HEK293 (cell line): Measurements from ENCODE around the gene FOXO1.

Source experiments
- CTCF ChIA-PET: fragments of 350-600 bp; formaldehyde crosslinking; extraction: SDS; loops from one replicate; lab custom pipeline; 2021; ENCODE audit warnings: antibody characterized with exemption; lab: Yijun Ruan, JAX
- POLR2A ChIA-PET: fragments of 300-600 bp; formaldehyde crosslinking; extraction: SDS; loops from one replicate; lab custom pipeline; 2020; ENCODE audit warnings: antibody characterized with exemption, inconsistent platforms; lab: Yijun Ruan, JAX
- H3K27ac ChIP-seq: fragments of 200-500 bp; sonication (Bioruptor generic); 2 replicates; pipeline ENCODE4 v1.5.1; 2014; ENCODE audit warnings: low read depth, low read length, control low read depth, inconsistent platforms; ENCODE audit errors: extremely low read depth
- H3K36me3 ChIP-seq, 2 experiments: fragments of 200-500 bp in 1 of 2; sonication (Bioruptor generic) in 1 of 2; 1 replicate in 1 of 2; 2 replicates in 1 of 2; pipeline ENCODE4 v1.5.1; 2014 to 2017; ENCODE audit warnings: inconsistent platforms in 2 of 2, low read length in 2 of 2; ENCODE audit not compliant: control insufficient read depth in 2 of 2, insufficient read depth in 1 of 2
- H3K4me1 ChIP-seq: fragments of 200-500 bp; sonication (Bioruptor generic); 2 replicates; pipeline ENCODE4 v1.5.1; 2014; ENCODE audit warnings: mild to moderate bottlenecking, low read length, inconsistent platforms; ENCODE audit not compliant: control insufficient read depth, insufficient read depth
- H3K4me3 ChIP-seq: 2 replicates; pipeline ENCODE4 v1.5.1; 2011; ENCODE audit warnings: low read depth, mild to moderate bottlenecking, control low read depth, low read length, moderate library complexity
- H3K9me3 ChIP-seq: fragments of 200-500 bp; sonication (Bioruptor generic); 2 replicates; pipeline ENCODE4 v1.5.1; 2014; ENCODE audit warnings: low read depth, low read length, inconsistent platforms; ENCODE audit not compliant: control insufficient read depth, insufficient read depth
- GFI1B ChIP-seq: fragments of 450-650 bp; formaldehyde crosslinking; IDR thresholded peaks from 2 replicates; pipeline ENCODE4 v1.5.1; 2016; ENCODE audit warnings: missing biosample characterization, missing genetic modification characterization
- HOXA7 ChIP-seq: sonication (generic); formaldehyde crosslinking; IDR thresholded peaks from 2 replicates; pipeline ENCODE4 v1.8.1; 2022; ENCODE audit warnings: missing genetic modification reagents, borderline replicate concordance
- KLF1 ChIP-seq: fragments of 450-650 bp; formaldehyde crosslinking; IDR thresholded peaks from 2 replicates; pipeline ENCODE4 v1.5.1; 2016; ENCODE audit warnings: missing biosample characterization, missing genetic modification characterization
- KLF10 ChIP-seq: fragments of 450-650 bp; IDR thresholded peaks from 2 replicates; pipeline ENCODE4 v1.5.1; 2018; ENCODE audit warnings: missing biosample characterization, mild to moderate bottlenecking, missing genetic modification characterization
- KLF9 ChIP-seq: fragments of 450-650 bp; formaldehyde crosslinking; IDR thresholded peaks from 2 replicates; pipeline ENCODE4 v1.5.1; 2016; ENCODE audit warnings: missing biosample characterization, missing genetic modification characterization, low read depth
- OVOL3 ChIP-seq: fragments of 450-650 bp; formaldehyde crosslinking; IDR thresholded peaks from 2 replicates; pipeline ENCODE4 v1.5.1; 2016; ENCODE audit warnings: missing biosample characterization, missing genetic modification characterization
- SCRT1 ChIP-seq: fragments of 450-650 bp; formaldehyde crosslinking; IDR thresholded peaks from 2 replicates; pipeline ENCODE4 v1.5.1; 2016; ENCODE audit warnings: missing biosample characterization, missing genetic modification characterization, borderline replicate concordance
- SP2 ChIP-seq: fragments of 450-650 bp; formaldehyde crosslinking; IDR thresholded peaks from 2 replicates; pipeline ENCODE4 v1.5.1; 2016; ENCODE audit warnings: missing biosample characterization, missing genetic modification characterization
- ZBTB17 ChIP-seq: fragments of 450-650 bp; formaldehyde crosslinking; IDR thresholded peaks from 2 replicates; pipeline ENCODE4 v1.5.1; 2016; ENCODE audit warnings: missing biosample characterization, missing genetic modification characterization
- ZBTB48 ChIP-seq: fragments of 450-650 bp; formaldehyde crosslinking; IDR thresholded peaks from 2 replicates; pipeline ENCODE4 v1.5.1; 2016; ENCODE audit warnings: missing biosample characterization, missing genetic modification characterization
- ZBTB8A ChIP-seq: fragments of 450-650 bp; formaldehyde crosslinking; IDR thresholded peaks from 2 replicates; pipeline ENCODE4 v1.5.1; 2016; ENCODE audit warnings: missing biosample characterization, missing genetic modification characterization
- ZFP41 ChIP-seq: fragments of 450-650 bp; formaldehyde crosslinking; IDR thresholded peaks from 2 replicates; pipeline ENCODE4 v1.5.1; 2016; ENCODE audit warnings: missing biosample characterization, missing genetic modification characterization, borderline replicate concordance
- ZFP69B ChIP-seq: fragments of 450-650 bp; formaldehyde crosslinking; IDR thresholded peaks from 2 replicates; pipeline ENCODE4 v1.5.1; 2016; ENCODE audit warnings: missing biosample characterization, missing genetic modification characterization
- ZNF114 ChIP-seq: fragments of 450-650 bp; formaldehyde crosslinking; IDR thresholded peaks from 2 replicates; pipeline ENCODE4 v1.5.0; 2017; ENCODE audit warnings: missing biosample characterization, missing genetic modification characterization
- ZNF121 ChIP-seq: fragments of 450-650 bp; formaldehyde crosslinking; IDR thresholded peaks from 2 replicates; pipeline ENCODE4 v1.5.1; 2016; ENCODE audit warnings: missing biosample characterization, missing genetic modification characterization
- ZNF214 ChIP-seq: fragments of 450-650 bp; formaldehyde crosslinking; IDR thresholded peaks from 2 replicates; pipeline ENCODE4 v1.5.1; 2017; ENCODE audit warnings: missing biosample characterization, mild to moderate bottlenecking, missing genetic modification characterization, borderline replicate concordance
- ZNF24 ChIP-seq: fragments of 450-650 bp; formaldehyde crosslinking; IDR thresholded peaks from 2 replicates; pipeline ENCODE4 v1.5.1; 2016; ENCODE audit warnings: missing biosample characterization, missing genetic modification characterization
- ZNF266 ChIP-seq: fragments of 450-650 bp; formaldehyde crosslinking; IDR thresholded peaks from 2 replicates; pipeline ENCODE4 v1.5.1; 2016; ENCODE audit warnings: missing biosample characterization, missing genetic modification characterization, low read depth
- ZNF341 ChIP-seq: fragments of 450-650 bp; formaldehyde crosslinking; IDR thresholded peaks from 2 replicates; pipeline ENCODE4; 2016; ENCODE audit warnings: low read depth, missing biosample characterization, missing genetic modification characterization
- ZNF416 ChIP-seq: fragments of 450-650 bp; formaldehyde crosslinking; IDR thresholded peaks from 2 replicates; pipeline ENCODE4 v1.5.1; 2016; ENCODE audit warnings: missing biosample characterization, missing genetic modification characterization
- ZNF433 ChIP-seq: fragments of 450-650 bp; formaldehyde crosslinking; IDR thresholded peaks from 2 replicates; pipeline ENCODE4 v1.5.1; 2016; ENCODE audit warnings: missing biosample characterization, missing genetic modification characterization, low read depth
- ZNF514 ChIP-seq: fragments of 450-650 bp; formaldehyde crosslinking; IDR thresholded peaks from 2 replicates; pipeline ENCODE4 v1.5.1; 2016; ENCODE audit warnings: missing biosample characterization, missing genetic modification characterization
- ZNF521 ChIP-seq: fragments of 450-650 bp; formaldehyde crosslinking; IDR thresholded peaks from 2 replicates; pipeline ENCODE4 v1.5.1; 2017; ENCODE audit warnings: missing biosample characterization, mild to moderate bottlenecking, missing genetic modification characterization
- ZNF548 ChIP-seq: fragments of 450-650 bp; formaldehyde crosslinking; IDR thresholded peaks from 2 replicates; pipeline ENCODE4 v1.5.1; 2016; ENCODE audit warnings: missing biosample characterization, missing genetic modification characterization
- ZNF558 ChIP-seq: fragments of 450-650 bp; formaldehyde crosslinking; IDR thresholded peaks from 2 replicates; pipeline ENCODE4 v1.5.1; 2016; ENCODE audit warnings: missing biosample characterization, missing genetic modification characterization
- ZNF76 ChIP-seq: fragments of 450-650 bp; formaldehyde crosslinking; IDR thresholded peaks from 2 replicates; pipeline ENCODE4; 2016; ENCODE audit warnings: low read depth, missing biosample characterization, missing genetic modification characterization, borderline replicate concordance
- ZNF843 ChIP-seq: fragments of 450-650 bp; formaldehyde crosslinking; IDR thresholded peaks from 2 replicates; pipeline ENCODE4 v1.5.1; 2016; ENCODE audit warnings: missing biosample characterization, missing genetic modification characterization
- TF ChIP-seq, protein P1 (sequence below): fragments of 450-650 bp; formaldehyde crosslinking; IDR thresholded peaks from 2 replicates; pipeline ENCODE4 v1.5.1; 2016; ENCODE audit warnings: missing biosample characterization, missing genetic modification characterization
- TF ChIP-seq, protein P2 (sequence below): fragments of 450-650 bp; formaldehyde crosslinking; IDR thresholded peaks from 2 replicates; pipeline ENCODE4 v1.5.1; 2016; ENCODE audit warnings: missing biosample characterization, missing genetic modification characterization
- TF ChIP-seq, protein P3 (sequence below): fragments of 450-650 bp; formaldehyde crosslinking; IDR thresholded peaks from 2 replicates; pipeline ENCODE4 v1.5.1; 2016; ENCODE audit warnings: missing biosample characterization, missing genetic modification characterization
- TF ChIP-seq, protein P4 (sequence below): fragments of 450-650 bp; formaldehyde crosslinking; IDR thresholded peaks from 2 replicates; pipeline ENCODE4 v1.5.1; 2016; ENCODE audit warnings: missing biosample characterization, missing genetic modification characterization, low read depth

The FOXO1 gene

DNA sequence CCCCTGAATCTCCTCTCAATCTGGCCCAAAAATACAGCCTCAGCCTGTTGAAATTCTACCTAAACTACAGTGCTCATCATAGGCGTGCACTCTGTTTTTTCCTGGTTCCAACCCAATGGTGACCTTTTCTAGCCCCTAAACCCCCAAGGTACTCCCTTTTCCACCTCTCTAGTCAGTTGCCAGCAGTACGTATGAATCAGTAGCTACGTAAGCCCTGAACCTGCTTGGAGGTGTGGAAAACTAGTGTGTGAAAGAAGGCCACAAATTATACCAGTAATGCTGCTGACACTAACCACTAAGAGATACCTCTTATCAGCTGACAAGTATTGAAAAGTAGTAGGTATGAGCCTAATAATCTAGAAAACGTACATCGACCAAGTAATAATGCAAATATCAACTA lies 60.9 kb downstream of the FOXO1 start (continued):
- TF ChIP-seq, protein P1, sequence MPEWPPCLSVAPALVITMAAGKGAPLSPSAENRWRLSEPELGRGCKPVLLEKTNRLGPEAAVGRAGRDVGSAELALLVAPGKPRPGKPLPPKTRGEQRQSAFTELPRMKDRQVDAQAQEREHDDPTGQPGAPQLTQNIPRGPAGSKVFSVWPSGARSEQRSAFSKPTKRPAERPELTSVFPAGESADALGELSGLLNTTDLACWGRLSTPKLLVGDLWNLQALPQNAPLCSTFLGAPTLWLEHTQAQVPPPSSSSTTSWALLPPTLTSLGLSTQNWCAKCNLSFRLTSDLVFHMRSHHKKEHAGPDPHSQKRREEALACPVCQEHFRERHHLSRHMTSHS (tag by site-specific recombination), result no peak
- TF ChIP-seq ZNF214 (no peak), KLF1 (no peak), ZNF521 (no peak)

DNA sequence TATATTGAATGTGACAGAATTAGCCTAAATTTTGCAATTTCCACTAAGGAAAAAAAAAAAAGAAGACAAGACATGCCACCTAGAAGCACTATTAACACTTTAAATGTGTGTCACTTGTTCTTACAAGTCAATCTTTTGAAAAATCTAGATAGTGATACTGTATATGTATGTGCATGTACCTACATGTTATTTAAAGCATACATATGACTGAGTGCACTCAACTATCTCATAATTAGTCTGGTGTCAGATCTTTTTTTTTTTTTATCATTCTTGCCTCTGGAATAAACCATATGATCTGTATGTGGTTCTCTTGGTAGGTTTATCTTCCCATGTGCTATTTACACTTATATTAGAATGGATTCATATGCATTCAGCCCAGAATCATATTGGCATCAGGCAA lies 62.3 kb downstream of the FOXO1 start:
- ChIA-PET POLR2A (no interaction called here), CTCF (interaction anchor here (0.6 kb wide), 1 partner anchor 78 kb away, joined by 3 read pairs; no protein-coding TSS in a partner anchor)
- H3K27ac ChIP-seq, result no peak overlapping the region
- no peaks in the 10 kb centered on the region for H3K36me3 ChIP-seq
- H3K4me3 ChIP-seq, result no peak overlapping the region
- H3K9me3 ChIP-seq, result no peaks in the 10 kb centered on the region
- TF ChIP-seq KLF10, result no peak
- TF ChIP-seq, protein P2, sequence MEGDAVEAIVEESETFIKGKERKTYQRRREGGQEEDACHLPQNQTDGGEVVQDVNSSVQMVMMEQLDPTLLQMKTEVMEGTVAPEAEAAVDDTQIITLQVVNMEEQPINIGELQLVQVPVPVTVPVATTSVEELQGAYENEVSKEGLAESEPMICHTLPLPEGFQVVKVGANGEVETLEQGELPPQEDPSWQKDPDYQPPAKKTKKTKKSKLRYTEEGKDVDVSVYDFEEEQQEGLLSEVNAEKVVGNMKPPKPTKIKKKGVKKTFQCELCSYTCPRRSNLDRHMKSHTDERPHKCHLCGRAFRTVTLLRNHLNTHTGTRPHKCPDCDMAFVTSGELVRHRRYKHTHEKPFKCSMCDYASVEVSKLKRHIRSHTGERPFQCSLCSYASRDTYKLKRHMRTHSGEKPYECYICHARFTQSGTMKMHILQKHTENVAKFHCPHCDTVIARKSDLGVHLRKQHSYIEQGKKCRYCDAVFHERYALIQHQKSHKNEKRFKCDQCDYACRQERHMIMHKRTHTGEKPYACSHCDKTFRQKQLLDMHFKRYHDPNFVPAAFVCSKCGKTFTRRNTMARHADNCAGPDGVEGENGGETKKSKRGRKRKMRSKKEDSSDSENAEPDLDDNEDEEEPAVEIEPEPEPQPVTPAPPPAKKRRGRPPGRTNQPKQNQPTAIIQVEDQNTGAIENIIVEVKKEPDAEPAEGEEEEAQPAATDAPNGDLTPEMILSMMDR (tag by site-specific recombination), result no peak
- TF ChIP-seq, protein P3, sequence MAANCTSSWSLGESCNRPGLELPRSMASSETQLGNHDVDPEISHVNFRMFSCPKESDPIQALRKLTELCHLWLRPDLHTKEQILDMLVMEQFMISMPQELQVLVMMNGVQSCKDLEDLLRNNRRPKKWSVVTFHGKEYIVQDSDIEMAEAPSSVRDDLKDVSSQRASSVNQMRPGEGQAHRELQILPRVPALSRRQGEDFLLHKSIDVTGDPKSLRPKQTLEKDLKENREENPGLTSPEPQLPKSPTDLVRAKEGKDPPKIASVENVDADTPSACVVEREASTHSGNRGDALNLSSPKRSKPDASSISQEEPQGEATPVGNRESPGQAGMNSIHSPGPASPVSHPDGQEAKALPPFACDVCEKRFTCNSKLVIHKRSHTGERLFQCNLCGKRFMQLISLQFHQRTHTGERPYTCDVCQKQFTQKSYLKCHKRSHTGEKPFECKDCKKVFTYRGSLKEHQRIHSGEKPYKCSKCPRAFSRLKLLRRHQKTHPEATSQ, result no peak
- TF ChIP-seq ZNF843 (tag by site-specific recombination), result no peak
- no peak for TF ChIP-seq ZNF121 (tag by site-specific recombination)
- no peak for TF ChIP-seq KLF9
- TF ChIP-seq ZNF548 (tag by site-specific recombination), result no peak
- no peak for TF ChIP-seq ZNF416 (tag by site-specific recombination)
- TF ChIP-seq ZNF433 (tag by site-specific recombination), result no peak
- TF ChIP-seq ZNF341 (tag by site-specific recombination), result no peak
- TF ChIP-seq SCRT1 (tag by site-specific recombination), result no peak
- no peak for TF ChIP-seq ZBTB8A (tag by site-specific recombination)
- no peak for TF ChIP-seq OVOL3 (tag by site-specific recombination)
- H3K4me1 ChIP-seq, result peaks cover 3% of the 10 kb centered on the region; the same call in 1 of the 2 replicates

DNA sequence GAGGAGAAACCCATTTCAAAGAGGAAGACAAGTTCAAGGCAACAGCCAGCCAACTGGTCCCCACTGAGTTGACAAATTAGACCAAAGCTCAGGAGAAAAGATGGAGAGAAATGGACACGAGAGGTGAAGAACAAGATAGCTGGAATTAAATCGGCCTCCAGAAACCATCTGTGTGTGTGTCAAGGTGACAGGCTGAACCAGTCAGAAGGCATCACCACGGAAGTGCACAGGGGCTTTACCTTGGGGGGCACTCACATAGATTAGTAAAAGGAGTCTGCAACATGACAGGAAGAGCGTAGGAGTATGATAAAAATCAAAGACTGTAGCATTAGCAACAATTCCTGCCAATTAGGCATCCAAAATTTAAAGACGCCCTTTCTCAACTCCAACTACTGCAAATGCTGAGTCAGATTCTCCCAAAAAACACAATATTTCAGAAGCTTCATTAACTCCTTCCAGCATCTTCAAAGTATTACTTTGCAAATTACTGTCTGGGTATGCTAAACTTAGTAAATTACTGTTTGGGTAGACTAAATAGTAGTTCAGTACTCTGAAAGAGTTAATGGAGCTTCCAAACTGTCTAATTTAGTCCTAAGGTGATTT lies 66.2 kb downstream of the FOXO1 start:
- no peaks in the 10 kb centered on the region for H3K36me3 ChIP-seq
- POLR2A ChIA-PET, result no interaction called here
- H3K27ac ChIP-seq, result no peak overlapping the region
- H3K9me3 ChIP-seq, result no peaks in the 10 kb centered on the region
- peaks cover 8% of the 10 kb centered on the region; the same call in 1 of the 2 replicates for H3K4me1 ChIP-seq
- CTCF ChIA-PET, result no interaction called here
- no peak overlapping the region for H3K4me3 ChIP-seq
- TF ChIP-seq ZBTB48 (tag by site-specific recombination) (no peak), ZFP69B (tag by site-specific recombination) (no peak), ZNF24 (no peak), HOXA7 (CRISPR knock-in tag) (no peak), ZNF114 (tag by site-specific recombination) (no peak), ZBTB17 (no peak), ZNF558 (tag by site-specific recombination) (no peak), GFI1B (tag by site-specific recombination) (no peak), ZNF76 (tag by site-specific recombination) (no peak), ZNF266 (tag by site-specific recombination) (no peak), ZFP41 (tag by site-specific recombination) (no peak), ZNF514 (tag by site-specific recombination) (no peak), SP2 (no peak)
- TF ChIP-seq, protein P4, sequence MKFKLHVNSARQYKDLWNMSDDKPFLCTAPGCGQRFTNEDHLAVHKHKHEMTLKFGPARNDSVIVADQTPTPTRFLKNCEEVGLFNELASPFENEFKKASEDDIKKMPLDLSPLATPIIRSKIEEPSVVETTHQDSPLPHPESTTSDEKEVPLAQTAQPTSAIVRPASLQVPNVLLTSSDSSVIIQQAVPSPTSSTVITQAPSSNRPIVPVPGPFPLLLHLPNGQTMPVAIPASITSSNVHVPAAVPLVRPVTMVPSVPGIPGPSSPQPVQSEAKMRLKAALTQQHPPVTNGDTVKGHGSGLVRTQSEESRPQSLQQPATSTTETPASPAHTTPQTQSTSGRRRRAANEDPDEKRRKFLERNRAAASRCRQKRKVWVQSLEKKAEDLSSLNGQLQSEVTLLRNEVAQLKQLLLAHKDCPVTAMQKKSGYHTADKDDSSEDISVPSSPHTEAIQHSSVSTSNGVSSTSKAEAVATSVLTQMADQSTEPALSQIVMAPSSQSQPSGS (tag by site-specific recombination), result no peak
